Measurements from ENCODE around the gene PTBP1. TPM values are rescaled to one million over a fixed set of nuclear protein-coding genes. Genes with fewer than 3 reads are reported as not detected.

PTBP1 gene

Small RNAs within 50 kb of the gene (small RNA-seq; reads per million reads assigned to genes)
- not detected for gene MIR3187 (ENCODE audit: low read depth)

All from mesenchymal stem cell (in vitro differentiated cells and primary cell).